GM21515 (cell line): Measurements from ENCODE around the gene DNAJB8.

Experiments
- ATAC-seq: cut with Tn5 transposase; IDR thresholded peaks from one replicate; pipeline ENCODE4 v1.9.1; 2021; ENCODE audit not compliant: unreplicated experiment

The DNAJB8 gene

GRCh38 chr3:128466840-128467541 lies at the start of gene DNAJB8:
Gene DNAJB8, minus strand, starts transcription at chr3:128466890. Its CDS starts 3,645 bp downstream, at chr3:128463245.
- no peak for ATAC-seq

- ATAC-seq: no peak
Measured at GRCh38 chr3:128515967-128516366, 49.3 kb upstream of the DNAJB8 start.

GRCh38 chr3:128508852-128509251 lies 42.2 kb upstream of the DNAJB8 start:
- no peak for ATAC-seq

GRCh38 chr3:128506754-128507153 lies 40.1 kb upstream of the DNAJB8 start:
- ATAC-seq: no peak

- ATAC-seq: no peak
Measured at GRCh38 chr3:128505771-128506170, 39.1 kb upstream of the DNAJB8 start.

- no peak for ATAC-seq
Measured at GRCh38 chr3:128504963-128505730, 38.5 kb upstream of the DNAJB8 start.

- no peak for ATAC-seq
Measured at GRCh38 chr3:128504533-128504915, 37.8 kb upstream of the DNAJB8 start.

GRCh38 chr3:128503751-128504532 lies 37.3 kb upstream of the DNAJB8 start:
- ATAC-seq: no peak

GRCh38 chr3:128503164-128503651 lies 36.5 kb upstream of the DNAJB8 start:
- no peak for ATAC-seq

- no peak for ATAC-seq
Measured at GRCh38 chr3:128502712-128503111, 36.0 kb upstream of the DNAJB8 start.

GRCh38 chr3:128501431-128501830 lies 34.7 kb upstream of the DNAJB8 start:
- no peak for ATAC-seq

GRCh38 chr3:128500556-128500955 lies 33.9 kb upstream of the DNAJB8 start:
- ATAC-seq: no peak

- no peak for ATAC-seq
Measured at GRCh38 chr3:128499724-128500275, 33.1 kb upstream of the DNAJB8 start.

- ATAC-seq: no peak
Measured at GRCh38 chr3:128498901-128499530, 32.3 kb upstream of the DNAJB8 start.

GRCh38 chr3:128498127-128498626 lies 31.5 kb upstream of the DNAJB8 start:
- ATAC-seq: no peak

- ATAC-seq: no peak
Measured at GRCh38 chr3:128497305-128498126, 30.8 kb upstream of the DNAJB8 start.

GRCh38 chr3:128496602-128497304 lies 30.1 kb upstream of the DNAJB8 start:
- no peak for ATAC-seq

- no peak for ATAC-seq
Measured at GRCh38 chr3:128496019-128496601, 29.4 kb upstream of the DNAJB8 start.
